NCI-H2196 treated with DMSO at 0.1 percent for 48 hours (cell line): Measurements from ENCODE around the gene KIFC3.
"Not testable (repeated sequence)": the region's sequence is repeated elsewhere in the genome, so short reads cannot be mapped to it uniquely, and the experiment has no call there.

Experiments used
- DNase-seq: peaks from one replicate; lab custom pipeline; 2025; ENCODE audit not compliant: unreplicated experiment; lab: John Stamatoyannopoulos, UW

KIFC3 gene

DNA sequence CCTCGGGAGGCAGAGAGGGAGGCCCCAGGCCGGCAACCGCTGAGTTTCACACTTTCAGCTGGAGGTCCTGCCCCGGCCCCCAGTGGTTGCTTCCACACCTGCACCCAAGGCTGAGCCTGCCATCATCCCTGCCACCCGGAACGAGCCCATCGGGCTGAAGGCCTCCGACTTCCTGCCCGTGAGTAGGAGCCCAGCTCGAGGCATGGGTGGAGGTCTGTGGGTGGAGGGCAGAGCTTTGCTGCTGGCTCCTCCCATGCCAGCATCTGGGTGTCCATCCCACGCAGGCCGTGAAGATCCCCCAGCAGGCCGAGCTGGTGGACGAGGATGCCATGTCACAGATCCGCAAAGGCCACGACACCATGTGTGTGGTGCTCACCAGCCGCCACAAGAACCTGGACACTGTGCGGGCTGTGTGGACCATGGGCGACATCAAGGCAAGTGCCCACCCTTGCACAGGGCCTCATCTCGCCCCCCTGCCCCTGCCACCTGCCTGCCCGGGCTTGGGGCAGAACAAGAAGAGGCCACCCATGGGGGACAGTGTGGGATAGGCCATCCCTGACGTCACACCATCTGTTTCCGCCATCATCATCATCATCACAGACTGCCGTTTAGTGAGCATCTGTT is 47.1 kb downstream of the KIFC3 start:
- DNase-seq, result no peak

DNA sequence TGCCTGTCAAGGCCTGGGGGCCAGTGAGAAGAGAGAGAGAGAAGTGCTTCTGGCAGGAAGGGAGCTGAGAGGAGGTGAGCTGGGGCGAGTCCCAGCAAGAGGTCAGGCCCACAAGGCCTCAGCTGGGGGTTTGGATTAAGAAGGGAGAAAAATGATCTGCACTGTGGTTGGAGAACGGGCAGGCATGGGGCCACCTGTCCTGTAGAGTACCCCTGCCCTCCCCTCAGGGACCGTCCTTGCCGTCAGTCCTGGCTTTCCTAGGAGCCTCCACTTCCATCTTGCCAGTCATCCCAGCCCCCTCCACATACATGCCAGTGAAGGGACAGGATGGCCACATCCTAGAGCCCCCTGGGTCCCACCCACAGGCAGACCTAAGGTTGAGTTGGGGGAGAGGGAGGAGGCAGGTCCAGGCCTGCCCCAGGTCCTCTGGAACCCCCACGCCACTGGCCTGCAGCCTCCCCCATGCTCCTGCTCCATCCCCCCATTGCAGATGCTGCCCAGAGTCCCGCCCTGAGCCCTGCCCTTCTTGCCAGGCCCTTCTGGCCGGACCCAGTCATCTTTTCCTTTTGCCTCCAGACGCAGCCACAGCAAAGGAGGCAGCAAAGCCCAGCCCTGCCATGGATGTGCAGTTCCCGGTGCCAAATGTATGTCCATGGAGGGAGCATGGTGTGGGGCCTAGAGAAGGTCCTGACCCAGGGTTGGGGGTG is 47.8 kb downstream of the KIFC3 start:
- no peak for DNase-seq

- DNase-seq, result no peak
Measured at GRCh38 chr16:57753448-57754353, 48.6 kb downstream of the KIFC3 start.

GRCh38 chr16:57752581-57753447 is 49.5 kb downstream of the KIFC3 start:
- no peak for DNase-seq

- no peak for DNase-seq
Measured at GRCh38 chr16:57752203-57752580, 50.1 kb downstream of the KIFC3 start.

GRCh38 chr16:57751539-57752202 is 50.6 kb downstream of the KIFC3 start:
- DNase-seq, result no peak

DNA sequence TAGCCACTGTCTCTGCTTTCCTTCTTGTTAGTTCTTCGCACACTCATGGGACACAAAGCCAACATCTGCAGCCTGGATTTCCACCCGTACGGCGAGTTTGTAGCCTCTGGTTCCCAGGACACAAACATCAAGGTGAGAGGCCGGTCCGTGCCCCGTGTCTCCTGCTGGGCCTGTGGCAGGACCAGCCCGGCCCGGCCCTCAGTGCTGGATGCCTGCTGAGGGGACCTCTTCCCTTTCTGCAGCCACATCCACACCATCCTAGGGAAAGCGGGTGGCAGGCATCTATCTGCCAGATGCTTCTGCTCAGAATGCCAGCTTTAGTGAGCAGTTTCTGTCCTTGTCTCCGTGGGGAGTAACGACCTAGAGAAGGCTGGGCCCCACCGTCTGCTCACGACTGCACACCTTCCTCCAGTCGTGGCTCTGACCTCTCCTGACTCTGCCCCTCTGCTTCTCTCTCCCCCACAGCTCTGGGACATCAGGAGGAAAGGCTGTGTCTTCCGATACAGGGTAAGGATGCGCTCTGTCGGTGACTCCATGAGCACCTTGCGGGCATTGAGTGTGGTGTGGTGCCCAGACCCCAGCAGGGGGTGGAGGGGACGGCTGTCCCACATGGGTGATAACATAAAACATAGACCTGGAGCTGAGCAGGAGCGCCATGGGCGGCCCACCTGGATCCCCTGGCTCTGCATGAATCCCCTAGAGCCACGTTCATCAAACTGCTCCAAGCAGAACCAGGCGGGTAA is 51.3 kb downstream of the KIFC3 start:
- DNase-seq, result no peak

DNA sequence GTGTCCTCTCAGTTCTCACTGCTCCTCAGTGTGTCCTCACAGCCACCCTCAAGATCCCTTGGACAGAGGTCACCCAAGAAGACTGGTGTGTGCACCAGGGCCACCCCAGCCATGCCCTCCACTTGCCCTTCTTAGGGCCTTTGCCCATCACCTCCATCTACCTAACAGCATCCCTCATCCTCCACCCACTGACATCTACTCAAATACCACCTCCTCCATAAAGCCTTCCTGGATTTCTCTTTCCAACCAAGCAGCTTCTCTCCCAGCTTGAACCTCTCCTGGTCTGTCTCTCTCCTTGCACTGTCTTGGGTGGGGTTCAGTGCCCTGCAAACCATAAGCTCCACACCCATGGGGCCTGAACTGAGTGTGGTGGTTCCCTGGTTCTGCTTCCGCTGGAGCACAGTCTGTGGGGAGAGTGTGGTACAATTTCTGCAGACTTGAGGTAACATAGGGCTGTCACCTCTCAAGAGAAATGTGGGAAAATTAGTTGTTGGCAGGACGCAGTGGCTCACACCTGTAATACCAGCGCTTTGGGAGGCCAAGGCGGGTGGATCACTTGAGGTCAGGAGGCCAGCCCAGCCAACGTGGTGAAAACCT is 52.3 kb downstream of the KIFC3 start:
- DNase-seq, result no peak

- DNase-seq, result no peak
Measured at GRCh38 chr16:57749101-57749692, 53.1 kb downstream of the KIFC3 start.

GRCh38 chr16:57748596-57748995 is 53.7 kb downstream of the KIFC3 start:
- DNase-seq, result no peak

- DNase-seq, result no peak
Measured at GRCh38 chr16:57747996-57748395, 54.3 kb downstream of the KIFC3 start.

GRCh38 chr16:57747496-57747895 is 54.8 kb downstream of the KIFC3 start:
- no peak for DNase-seq

DNA sequence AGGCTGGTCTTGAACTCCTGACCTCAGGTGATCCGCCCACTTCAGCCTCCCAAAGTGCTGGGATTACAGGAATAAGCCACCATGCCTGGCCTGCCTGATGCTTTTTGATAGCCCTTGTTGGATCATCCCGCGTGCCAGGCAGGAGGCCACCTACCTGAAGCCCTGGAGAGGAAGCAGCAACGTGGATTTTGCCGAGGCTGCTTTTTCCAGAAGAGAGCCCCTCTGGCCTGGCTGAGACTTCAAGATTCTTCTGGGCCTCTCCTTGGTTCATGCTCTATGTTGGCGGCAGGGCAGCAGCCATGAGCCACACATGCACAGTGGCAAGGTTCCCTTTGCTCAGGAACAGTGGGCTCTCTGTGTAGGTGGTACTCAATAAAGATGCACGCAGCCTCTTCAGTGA is 55.2 kb downstream of the KIFC3 start:
- DNase-seq, result no peak

GRCh38 chr16:57746316-57746715 is 56.0 kb downstream of the KIFC3 start:
- DNase-seq, result not testable (repeated sequence)

- DNase-seq, result no peak
Measured at GRCh38 chr16:57745768-57746167, 56.5 kb downstream of the KIFC3 start.

DNA sequence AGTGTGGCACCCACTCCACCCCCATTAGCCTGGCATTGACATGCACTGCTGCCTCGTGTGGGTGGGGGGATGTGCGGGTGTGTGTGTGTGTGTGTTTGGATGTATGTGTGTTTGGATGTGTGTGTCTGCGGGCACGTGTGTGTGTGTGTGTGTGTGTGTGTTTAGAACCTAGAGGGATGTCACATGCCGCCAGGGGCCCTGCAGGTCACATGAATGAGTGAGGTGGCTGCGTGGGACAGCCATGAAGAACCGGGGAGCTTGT is 57.7 kb downstream of the KIFC3 start:
- no peak for DNase-seq

GRCh38 chr16:57743886-57744641 is 58.2 kb downstream of the KIFC3 start:
- DNase-seq, result no peak

DNA sequence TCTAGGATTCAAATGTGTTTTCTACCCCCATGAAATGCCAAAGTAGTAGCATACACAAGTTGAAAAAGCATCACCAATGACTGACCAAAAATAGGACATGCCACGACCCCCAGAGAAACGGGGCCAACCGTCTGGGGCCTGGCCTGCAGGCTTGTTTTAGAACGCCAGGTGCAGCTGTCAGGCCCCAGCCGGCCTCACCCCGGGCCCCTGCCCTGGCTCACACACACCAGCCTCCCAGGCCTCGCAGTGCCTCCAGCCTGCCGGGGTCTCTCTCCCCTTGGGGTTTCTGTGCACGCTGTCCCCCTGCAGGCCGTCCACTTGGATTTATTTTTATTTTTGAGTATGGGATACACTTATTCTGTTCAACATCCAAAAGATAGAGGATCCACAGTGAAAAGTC is 58.8 kb downstream of the KIFC3 start:
- DNase-seq, result no peak

DNA sequence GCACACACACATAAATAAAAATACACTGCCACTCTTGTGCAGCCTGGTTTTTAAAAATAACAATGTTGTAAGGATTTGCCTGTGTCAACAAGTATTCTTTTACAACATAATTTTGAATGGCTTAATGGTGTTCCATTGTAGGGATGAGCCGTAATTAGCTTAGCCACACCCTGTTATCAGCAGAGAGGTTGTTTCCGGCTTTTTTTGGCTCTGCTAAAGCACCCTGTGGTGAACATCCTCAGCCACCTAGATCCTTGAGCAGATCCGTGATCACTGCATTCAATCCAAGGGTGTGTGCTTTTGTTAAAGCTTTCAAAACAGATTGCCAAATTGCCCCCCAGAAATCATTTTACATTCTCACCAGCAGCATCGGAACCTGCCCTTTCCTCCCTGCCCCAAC is 59.7 kb downstream of the KIFC3 start:
- no peak for DNase-seq
